ENCODE results near the gene SELENBP1. TPM values are rescaled to one million over a fixed set of nuclear protein-coding genes. Genes with fewer than 3 reads are reported as not detected.

Gene SELENBP1
- total and polyA plus RNA-seq, 9 of the 15 experiments (the other 6 are each of a cell fraction or from before 2014, with no cell fraction given), result 25.8 to 81.2 (median 47.1) TPM

DNA sequence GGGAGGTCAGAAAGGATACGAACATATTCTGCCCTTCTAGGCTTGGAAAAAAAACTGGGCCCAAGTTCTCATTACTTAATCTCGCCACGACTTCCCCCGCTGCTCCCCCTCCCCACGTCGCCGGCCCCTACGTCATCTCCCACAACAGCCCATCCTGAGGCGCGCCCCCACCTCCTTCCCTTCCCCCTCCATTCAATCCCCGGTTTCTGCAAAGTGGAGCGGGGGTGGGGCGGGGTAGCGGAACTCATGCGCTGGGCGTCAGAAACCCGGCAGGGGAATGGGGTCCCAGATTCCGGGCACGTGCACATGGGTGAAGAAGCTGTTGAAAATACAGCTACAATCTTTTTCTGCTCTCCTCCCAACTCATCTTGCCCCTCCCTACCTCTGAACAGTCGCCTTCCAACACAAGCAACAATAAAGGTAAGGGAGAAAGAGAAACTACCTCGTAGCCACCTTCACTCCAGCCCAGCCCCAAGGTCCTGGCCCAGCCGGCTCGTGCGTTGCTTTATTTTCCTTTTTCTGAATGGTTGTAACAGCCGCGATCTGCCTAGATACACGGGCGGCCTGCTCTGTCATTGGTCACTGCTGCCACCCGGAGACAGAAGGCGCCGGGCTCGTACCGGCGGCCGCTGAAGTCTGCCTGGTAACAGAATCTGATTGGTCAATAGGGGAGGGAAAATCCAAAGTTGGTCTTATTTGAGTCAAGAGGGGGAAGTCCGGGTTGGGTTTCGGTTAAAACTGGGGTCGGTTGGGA lies 25.6 kb downstream of the SELENBP1 start, which contains the start of gene RFX5 (continued):
- TF ChIP-seq ZNF518B (CRISPR knock-in tag; IDR thresholded peaks at IDR 0.05) (no peak), NEUROD1 (IDR thresholded peaks at IDR 0.05; ENCODE audit: borderline replicate concordance, low read depth, low read length, partially characterized antibody) (peak; percentile 19), TAF9B (IDR thresholded peaks at IDR 0.05; ENCODE audit: partially characterized antibody) (peak; percentile 68), TGIF2 (CRISPR knock-in tag; IDR thresholded peaks at IDR 0.05) (no peak), KDM5B (IDR thresholded peaks at IDR 0.05; ENCODE audit: insufficient replicate concordance, low read depth, low read length) (no peak), ETV5 (CRISPR knock-in tag; IDR thresholded peaks at IDR 0.05; ENCODE audit: low read depth) (no peak), ZNF224 (CRISPR knock-in tag; IDR thresholded peaks at IDR 0.05) (no peak), LCOR (CRISPR knock-in tag; IDR thresholded peaks at IDR 0.05) (peak; percentile 33; the same call in 1 of the 2 replicates), BRCA1 (IDR thresholded peaks at IDR 0.05) (no peak), BRCA1 (CRISPR knock-in tag; IDR thresholded peaks at IDR 0.05) (no peak), ZNF140 (CRISPR knock-in tag; IDR thresholded peaks at IDR 0.05) (no peak), HIVEP1 (CRISPR knock-in tag; IDR thresholded peaks at IDR 0.05) (no peak)
- TF ChIP-seq, protein P1, sequence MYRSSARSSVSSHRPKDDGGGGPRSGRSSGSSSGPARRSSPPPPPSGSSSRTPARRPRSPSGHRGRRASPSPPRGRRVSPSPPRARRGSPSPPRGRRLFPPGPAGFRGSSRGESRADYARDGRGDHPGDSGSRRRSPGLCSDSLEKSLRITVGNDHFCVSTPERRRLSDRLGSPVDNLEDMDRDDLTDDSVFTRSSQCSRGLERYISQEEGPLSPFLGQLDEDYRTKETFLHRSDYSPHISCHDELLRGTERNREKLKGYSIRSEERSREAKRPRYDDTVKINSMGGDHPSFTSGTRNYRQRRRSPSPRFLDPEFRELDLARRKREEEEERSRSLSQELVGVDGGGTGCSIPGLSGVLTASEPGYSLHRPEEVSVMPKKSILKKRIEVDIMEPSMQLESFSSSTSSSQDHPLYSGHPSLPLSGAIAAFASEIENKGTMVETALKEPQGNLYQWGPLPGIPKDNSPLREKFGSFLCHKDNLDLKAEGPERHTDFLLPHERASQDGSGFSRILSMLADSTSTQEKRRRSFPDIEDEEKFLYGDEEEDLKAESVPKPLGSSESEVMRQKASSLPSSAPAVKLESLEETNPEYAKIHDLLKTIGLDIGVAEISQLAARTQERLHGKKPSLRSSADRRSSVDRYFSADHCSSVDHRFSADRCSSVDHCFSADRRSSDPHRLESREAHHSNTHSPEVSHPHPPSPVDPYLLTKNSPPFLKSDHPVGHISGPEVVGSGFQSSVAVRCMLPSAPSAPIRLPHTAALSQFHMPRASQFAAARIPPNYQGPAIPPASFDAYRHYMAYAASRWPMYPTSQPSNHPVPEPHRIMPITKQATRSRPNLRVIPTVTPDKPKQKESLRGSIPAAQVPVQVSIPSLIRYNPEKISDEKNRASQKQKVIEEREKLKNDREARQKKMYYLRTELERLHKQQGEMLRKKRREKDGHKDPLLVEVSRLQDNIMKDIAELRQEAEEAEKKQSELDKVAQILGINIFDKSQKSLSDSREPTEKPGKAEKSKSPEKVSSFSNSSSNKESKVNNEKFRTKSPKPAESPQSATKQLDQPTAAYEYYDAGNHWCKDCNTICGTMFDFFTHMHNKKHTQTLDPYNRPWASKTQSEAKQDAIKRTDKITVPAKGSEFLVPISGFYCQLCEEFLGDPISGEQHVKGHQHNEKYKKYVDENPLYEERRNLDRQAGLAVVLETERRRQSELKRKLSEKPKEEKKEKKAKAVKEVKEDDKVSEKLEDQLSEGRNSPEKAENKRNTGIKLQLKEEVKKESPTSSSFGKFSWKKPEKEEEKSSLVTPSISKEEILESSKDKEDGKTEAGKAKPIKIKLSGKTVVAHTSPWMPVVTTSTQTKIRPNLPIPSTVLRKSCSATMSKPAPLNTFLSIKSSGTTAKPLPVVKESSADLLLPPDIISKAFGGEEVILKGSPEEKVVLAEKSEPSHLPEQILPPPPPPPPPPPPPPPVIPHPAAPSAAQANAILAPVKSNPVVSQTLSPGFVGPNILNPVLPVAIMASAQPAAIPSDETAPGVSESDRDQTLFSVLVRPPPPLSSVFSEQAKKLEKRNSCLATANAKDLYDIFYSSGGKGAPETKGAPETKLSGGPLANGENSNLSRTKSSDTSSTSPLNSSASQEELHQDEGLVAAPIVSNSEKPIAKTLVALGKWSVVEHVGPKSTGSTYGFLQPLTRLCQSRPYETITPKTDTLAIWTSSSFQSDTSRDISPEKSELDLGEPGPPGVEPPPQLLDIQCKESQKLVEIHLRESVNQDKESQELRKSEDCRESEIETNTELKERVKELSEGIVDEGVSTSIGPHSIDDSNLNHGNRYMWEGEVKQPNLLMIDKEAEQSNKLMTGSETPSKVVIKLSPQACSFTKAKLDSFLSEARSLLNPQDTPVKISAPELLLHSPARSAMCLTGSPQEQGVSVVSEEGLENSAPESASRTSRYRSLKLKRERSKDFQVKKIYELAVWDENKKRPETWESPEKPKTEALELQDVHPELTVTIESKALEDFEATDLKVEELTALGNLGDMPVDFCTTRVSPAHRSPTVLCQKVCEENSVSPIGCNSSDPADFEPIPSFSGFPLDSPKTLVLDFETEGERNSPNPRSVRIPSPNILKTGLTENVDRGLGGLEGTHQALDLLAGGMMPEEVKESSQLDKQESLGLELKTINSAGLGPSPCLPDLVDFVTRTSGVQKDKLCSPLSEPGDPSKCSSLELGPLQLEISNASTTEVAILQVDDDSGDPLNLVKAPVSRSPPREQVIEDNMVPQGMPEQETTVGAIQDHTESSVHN (IDR thresholded peaks at IDR 0.05; ENCODE audit: borderline replicate concordance in 1 of 2, low read depth in 1 of 2), result peak in 1 of 2 experiments; percentile 79; a peak in 2 of 4 replicates
- TF ChIP-seq, protein P2, sequence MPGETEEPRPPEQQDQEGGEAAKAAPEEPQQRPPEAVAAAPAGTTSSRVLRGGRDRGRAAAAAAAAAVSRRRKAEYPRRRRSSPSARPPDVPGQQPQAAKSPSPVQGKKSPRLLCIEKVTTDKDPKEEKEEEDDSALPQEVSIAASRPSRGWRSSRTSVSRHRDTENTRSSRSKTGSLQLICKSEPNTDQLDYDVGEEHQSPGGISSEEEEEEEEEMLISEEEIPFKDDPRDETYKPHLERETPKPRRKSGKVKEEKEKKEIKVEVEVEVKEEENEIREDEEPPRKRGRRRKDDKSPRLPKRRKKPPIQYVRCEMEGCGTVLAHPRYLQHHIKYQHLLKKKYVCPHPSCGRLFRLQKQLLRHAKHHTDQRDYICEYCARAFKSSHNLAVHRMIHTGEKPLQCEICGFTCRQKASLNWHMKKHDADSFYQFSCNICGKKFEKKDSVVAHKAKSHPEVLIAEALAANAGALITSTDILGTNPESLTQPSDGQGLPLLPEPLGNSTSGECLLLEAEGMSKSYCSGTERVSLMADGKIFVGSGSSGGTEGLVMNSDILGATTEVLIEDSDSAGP (CRISPR knock-in tag; IDR thresholded peaks at IDR 0.05), result no peak
